DOHH2 (cell line): ENCODE results near the gene LAPTM5.

Experiments
- CTCF ChIP-seq: fragments of 200-600 bp; sonication (generic); IDR thresholded peaks from one replicate; pipeline ENCODE4 v1.5.1; 2014; ENCODE audit warnings: antibody characterized with exemption, mild to moderate bottlenecking, low read depth, low read length; ENCODE audit not compliant: poor library complexity, severe bottlenecking
- EZH2phosphoT487 ChIP-seq: fragments of 200-600 bp; sonication (generic); IDR thresholded peaks from 2 replicates; pipeline ENCODE4 v1.6.1; 2017; ENCODE audit warnings: borderline replicate concordance, mild to moderate bottlenecking, antibody characterized with exemption, low read length, moderate library complexity, mixed read lengths

- TF ChIP-seq CTCF, result no peak
- no peak for TF ChIP-seq EZH2phosphoT487
These were observed 18.6 kb downstream of the LAPTM5 start for GRCh38 chr1:30738715-30739559.
